HG03571 (cell line): Measurements from ENCODE around the gene TDRD5.
A peak's percentile ranks its signal among the peaks of the same experiment; 100 is the strongest.
"Not testable (repeated sequence)": the region's sequence is repeated elsewhere in the genome, so short reads cannot be mapped to it uniquely, and the experiment has no call there.

ENCODE experiments used
- ATAC-seq: cut with Tn5 transposase; IDR thresholded peaks from one replicate; pipeline ENCODE4 v1.9.1; 2021; ENCODE audit not compliant: unreplicated experiment

TDRD5 gene

DNA sequence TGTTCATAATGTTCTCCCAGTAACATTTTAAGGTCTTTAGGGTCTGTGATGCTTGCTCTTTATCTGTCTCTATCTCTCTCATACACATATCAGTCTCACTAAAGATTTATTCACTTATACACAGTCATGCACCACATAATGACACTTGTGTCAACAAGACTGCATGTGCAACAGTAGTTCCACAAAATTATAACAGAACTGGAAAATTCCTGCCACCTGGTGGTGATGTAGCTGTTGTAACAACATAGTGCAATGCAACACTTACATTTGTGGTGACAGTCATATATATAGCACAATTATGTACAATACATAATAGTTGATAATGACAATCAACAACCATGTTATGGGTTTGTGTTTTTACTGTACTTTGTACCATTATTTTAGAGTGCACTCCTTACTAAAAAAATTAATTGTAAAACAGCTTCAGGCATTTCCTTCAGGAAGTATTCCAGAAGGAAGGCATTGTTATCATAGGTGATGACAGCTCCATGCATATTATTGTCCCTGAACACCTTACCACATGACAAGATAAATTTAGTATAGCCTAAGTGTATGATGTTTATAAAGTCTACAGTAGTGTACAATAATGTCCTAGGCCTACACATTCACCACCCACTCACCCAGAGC, 8.1 kb downstream of the TDRD5 start:
- ATAC-seq, result no peak

DNA sequence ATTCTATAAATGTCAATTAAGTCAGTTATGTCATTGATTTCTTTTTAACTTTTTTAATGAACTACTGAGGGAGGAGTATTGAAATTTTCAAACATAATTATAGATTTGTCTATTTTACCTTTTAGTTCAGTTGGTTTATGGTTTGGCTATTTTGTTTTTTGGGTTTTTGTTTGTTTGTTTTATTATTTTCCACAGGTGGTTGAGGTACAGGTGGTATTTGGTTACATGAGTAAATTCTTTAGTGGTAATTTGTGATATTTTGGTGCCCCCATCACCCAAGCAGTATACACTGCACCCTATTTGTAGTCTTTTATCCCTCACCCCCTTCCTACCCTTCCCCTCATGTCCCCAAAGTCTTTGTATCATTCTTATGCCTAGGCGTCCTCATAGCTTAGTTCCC, 9.5 kb downstream of the TDRD5 start:
- no peak for ATAC-seq

DNA sequence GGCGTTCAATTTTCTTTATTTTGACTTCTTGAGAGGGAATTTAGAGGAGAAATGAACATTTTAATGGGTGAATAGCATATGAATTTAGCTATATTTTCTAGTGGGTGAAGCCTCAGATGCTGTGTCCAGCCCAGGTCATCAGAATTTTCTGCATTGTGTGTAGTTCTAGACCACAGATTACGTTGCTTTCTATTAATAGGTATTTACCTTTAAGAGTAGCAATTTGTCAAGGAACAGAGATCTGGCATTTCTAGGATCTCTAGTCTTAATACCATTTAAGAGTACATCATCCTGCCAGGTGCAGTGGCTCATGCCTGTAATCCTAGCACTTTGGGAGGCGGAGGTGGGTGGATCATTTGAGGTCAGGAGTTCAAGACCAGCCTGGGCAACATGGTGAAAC, 20.7 kb downstream of the TDRD5 start:
- ATAC-seq, result no peak

DNA sequence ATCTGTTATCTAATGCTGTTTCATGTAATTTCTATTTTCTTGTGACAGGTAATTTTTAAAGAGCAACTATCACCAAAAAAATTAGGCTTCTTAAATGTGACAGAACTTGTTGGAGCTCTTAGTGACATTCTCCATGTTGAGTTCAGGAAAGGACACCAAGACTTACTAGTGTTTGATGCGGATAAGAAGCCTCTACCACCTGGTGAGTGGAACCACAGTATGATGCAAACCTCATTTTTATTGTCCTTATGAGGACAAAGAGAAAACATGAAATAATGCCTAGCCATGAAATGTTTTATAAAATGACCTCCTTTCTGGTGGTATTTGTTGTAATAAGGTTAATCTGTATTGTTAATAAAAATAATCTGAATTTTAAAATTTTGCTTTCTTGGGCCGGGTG, 39.1 kb downstream of the TDRD5 start:
- ATAC-seq, result no peak

DNA sequence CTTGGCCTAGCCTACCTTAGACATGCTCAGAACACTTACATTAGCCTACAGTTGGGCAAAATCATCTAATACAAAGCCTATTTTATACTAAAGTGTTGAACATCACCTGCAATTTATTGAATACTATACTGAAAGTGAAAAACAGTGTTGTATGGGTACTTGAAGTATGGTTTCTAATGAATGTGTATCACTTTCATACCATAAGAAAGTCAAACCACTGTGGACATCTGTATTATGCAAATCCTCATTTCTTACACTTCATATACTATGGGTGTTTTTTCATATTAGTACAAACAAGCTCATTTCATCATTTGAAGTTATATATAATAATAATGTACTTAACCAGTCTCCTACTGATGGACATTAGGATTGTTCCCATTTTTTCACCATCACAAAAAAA, 41.2 kb downstream of the TDRD5 start:
- peak; percentile 71 for ATAC-seq

DNA sequence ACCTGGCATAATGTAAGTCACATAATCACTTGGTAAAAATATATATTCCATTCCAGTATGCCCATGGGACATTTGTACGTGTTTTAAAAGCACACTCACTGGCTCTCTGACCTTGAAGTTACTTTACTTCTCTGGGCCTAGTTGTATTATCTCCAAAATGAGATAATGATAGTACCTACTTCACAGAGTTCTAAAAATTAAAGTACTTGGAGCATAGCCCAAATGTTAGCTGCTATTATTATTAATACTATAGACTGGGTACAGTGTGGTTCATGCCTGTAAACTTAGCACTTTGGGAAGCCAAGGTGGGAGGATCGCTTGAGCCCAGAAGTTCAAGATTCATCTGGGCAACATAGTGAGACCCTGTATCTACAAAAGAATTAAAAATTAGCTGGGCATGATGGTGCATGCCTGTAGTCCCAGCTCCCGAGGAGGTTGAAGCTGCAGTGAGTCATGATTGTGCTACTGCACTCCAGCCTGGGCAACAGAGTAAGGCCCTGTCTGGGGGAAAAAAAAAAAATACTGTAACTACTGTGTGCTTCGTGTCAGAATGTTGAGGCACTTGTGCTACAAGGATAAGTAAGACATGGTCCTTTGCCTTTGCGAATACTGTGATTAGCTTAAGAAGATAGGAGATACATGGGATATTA, 45.7 kb downstream of the TDRD5 start:
- no peak for ATAC-seq

DNA sequence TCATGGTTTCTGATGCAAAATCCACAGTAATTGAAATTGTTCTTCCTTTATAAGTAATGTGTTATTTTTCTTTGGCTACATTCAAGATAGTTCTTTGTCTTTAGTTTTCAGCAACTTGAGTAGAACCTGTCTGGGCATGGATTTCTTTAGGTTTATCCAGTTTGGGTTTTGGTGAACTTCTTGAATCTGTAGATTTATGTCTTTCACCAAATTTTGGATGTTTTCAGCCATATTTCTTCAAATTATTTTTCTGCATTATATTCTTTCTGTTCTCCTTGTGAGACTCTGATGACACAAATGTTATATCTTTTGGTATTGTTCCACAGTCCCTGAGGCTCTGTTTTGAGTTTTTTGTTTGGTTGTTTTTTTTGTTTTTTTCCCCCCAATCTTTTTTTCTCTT, 69.4 kb downstream of the TDRD5 start:
- no peak for ATAC-seq

DNA sequence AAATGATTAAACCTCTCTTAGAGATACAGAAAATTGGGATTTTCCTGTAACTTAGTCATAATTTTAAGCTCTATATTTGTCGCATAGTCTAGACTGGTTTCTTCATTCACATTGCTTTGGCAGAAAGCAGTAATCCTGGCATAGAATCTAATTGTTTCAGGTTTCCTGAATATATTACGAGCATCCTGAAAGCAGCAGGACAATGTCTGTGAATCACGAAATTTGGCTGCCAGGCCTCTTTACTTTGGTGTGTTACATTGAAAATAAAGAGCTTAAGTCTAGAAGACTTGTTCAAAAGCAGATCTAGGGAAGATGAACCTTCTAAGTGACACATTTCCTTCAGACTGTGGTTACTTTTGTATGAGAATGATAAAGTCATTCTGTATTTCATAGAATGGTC, 72.2 kb downstream of the TDRD5 start:
- no peak for ATAC-seq

DNA sequence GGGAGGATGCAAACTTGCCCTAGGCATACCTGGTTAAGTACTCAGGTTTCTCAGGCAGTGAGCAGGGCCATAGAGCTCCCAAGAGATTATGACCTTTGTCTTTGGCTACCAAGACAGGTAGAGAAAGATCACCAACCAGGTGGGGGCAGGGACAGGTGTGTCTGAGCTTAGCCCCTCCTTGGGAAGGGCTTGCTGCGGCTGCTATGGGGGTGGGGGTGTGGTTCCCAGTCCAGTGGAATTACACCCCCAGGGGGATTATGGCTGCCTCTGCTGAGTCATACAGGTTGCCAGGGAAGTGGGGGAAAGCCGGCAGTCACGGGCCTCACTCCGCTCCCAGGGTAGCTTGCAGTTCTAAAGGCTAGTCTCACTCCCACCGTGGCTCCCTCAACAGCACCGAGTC, 86.2 kb downstream of the TDRD5 start:
- no peak for ATAC-seq

DNA sequence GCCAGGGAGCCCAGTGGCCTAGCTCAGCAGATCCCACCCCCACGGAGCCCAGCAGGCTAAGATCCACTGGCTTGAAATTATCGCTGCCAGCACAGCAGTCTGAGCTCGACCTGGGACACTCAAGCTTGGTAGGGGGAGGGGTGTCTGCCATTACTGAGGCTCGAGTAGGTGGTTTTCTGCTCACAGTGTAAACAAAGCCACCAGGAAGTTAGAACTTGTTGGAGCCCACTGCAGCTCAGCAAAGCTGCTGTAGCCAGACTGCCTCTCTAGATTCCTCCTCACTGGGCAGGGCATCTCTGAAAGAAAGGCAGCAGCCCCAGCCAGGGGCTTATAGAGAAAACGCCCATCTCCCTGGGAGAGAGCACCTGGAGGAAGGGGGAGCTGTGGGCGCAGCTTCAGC, 102.9 kb downstream of the TDRD5 start:
- not testable (repeated sequence) for ATAC-seq

DNA sequence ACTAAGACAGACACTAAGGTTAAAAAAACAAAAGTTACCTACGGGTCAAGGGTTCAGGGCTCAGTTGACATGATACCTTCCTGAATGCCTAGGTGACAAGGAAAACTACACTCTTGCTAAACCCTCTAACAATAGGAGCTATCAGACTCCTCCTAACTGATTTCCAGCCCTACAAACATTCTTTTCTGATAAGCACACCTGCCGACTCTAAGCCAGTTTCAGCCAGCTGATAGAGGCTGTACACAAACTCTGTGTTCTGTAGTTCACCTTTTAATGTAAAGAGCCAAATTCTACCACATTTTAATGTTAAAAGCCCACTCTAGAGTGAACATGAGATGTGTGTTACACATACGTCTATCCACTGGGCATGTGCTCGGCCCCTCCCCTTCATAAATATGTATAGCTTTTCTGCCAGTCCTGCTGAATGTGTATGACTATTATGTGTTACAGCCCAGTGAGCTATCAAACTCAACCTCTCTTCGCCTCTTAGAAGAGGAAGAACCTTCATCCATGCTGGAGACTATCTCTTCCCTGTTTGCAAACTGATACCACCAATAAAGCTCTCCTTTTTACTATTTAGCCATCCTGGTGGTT, 111.4 kb downstream of the TDRD5 start:
- no peak for ATAC-seq

DNA sequence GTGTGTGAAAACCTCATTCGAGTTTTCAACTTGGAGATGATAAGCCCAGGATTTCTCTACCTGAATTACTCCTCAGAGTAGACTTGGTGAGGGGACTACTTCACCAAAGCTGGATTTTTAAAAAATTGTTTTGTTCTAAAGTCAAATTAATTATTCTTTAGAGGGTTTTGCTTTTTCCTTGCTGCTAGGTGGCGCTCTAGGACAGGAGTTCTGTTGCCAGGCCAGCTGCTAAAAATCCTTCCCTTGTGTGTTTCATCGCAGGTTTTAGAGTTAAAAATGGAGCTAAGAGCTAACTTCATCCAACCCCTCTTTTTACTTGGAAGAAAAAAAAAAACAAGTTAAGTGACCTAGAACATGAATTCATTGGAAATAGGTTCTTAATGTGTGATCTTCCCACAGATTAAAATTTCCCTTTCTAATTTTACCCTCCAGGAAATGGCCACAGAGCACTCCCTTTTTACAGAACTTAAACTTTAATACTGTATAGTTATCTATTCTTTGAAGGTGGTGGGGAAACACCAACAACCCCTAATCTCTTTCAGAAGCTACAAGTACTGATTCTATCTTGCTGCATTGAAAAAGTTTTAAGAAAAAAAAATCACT, 114.8 kb downstream of the TDRD5 start:
- no peak for ATAC-seq

DNA sequence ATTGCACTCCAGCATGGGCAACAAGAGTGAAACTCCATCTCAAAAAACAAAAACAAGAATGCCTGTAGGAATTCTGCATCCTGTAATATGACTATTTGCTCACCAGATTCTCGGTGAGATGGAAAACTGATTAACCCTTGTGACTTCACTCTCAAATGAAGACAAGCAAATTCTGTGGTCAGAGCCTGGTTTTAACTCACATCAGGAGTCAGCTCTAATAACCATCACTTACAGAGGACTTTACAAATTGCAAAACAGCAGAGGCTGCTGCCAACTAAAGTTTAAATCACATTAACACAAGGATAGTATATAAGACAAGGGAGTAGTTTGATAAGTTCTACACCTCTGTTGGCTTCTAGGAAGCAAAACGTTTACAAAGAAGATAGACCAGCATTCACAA, 115.8 kb downstream of the TDRD5 start:
- ATAC-seq, result no peak

DNA sequence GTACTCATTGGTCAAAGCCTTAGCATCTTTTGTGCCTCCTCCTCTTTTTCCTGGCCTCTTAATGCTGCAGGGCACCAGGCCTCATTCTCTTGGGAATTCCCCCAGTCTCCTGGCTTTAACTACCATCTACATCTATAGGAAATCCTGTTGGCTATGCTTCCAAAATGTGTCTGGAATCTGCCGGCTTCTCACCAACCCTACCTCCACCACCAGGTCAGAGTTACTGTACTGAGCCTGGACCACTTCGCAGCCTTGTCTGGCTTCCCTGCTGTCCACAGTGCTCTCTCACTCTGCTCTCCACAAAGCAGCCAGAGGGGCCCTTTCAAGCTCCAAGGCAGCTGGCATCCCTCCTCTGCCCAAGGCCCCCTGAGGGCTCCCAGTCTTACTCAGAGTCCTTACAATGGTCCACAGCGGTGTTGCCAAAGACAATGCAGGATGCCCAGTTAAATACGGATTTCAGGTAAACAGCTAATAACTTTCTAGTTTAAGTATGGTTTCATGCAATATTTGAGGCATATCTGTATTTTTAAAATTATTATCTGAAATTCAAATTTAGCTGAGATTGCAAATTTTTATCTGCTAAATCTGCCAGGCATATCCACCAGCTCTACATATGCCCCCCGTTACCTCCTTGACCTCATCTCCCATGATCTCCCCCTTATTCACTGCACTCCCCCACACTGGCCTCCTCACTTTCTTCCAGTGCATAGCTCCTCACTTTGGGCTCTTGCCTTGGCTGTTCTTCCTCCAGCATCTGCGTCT, 117.0 kb downstream of the TDRD5 start:
- ATAC-seq, result no peak

DNA sequence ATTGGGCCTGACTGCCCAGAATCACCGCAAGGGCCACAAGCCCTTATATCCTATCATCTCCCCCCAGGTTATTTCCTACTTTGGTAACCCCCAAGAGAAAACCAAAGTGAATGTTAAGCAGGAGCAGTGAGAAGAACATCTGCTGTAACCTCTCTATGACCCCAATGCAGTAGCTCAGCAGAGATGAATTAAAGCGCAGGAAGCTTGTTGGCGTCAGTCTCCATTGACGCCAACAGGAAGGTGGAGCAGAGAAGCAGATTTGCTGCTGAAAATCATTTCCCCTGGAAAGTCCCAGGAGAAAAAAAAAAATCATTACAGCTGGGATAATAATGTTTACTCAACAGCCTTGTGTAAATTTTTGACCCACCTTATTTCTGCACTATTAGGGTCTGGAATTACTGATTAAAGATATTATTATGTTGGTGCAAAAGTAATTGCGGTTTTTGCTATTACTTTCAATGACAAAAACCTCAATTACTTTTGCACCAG, 118.3 kb downstream of the TDRD5 start:
- ATAC-seq, result peak; percentile 75

DNA sequence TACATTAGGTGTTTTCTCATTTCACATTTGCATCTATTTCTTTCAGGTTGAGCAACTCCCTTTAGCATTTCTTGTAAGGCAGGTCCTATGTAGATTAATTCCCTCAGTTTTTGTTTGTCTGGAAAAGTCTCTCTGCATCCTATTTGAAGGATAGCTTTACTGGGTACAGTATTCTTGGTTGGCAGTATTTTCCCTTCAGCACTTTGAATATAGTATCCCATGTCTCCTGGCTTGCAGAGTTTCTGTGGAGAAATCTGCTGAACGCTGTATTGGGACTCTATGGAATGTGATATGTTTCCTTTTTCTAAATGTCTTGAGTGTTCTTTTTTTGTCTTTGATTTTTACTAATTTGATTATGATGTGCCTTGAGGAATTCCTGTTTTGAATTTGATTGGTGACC, 122.5 kb downstream of the TDRD5 start:
- ATAC-seq, result no peak

DNA sequence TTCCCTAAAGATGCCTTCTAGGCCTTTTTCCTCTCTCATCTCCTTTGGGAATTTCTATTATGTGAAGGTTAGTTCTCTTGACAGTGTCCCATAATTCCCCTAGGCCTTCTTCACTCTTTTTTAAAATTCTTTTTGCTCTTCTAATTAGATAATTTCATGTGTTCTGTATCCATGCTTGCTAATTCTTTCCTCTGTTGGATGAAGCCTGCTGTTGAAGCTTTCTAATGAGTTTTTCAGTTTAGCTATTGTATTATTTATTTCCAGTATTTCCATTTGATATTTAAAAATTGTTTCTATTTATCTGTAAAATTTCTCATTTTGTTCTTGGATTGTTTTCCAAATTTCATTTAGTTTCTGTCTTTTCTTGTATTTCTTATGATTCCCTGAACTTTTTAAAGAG, 123.0 kb downstream of the TDRD5 start:
- ATAC-seq, result no peak

DNA sequence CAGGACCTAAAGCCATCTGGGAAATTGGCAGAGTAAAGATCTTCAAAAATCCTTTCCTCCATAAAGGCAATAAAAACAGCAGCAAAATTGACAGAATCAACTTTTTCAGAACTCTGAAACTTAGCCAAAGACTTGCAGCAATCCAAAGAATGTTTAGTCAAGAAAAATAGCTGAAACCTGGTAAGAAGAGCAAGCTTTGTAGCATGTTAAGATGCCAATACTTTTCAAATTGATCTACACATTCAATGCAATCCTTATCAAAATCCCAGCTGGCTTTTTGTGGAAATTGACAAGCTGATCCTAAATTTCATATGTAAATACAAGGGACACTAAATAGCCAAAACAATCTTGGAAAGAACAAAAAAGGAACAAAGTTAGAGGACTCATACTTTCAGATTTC, 127.6 kb downstream of the TDRD5 start:
- no peak for ATAC-seq

DNA sequence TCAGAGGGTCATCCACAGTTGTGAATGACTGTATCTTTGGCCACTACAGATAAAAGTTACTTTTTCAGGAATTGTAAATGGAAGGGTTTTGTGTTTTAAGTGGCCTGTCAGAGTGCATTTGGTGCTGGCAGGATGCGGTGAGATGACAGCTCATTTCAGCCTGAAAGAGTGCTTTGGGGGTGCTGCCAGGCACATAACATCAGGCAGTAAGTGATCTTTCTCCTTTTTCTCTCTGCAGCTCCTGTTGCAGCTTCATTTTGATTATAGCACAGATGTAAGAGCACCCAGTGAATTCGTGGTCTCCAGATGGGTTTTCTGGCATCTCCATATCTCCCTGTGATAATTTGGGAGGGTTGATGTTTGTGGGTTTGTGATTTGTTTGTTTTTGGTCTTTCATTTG, 136.6 kb downstream of the TDRD5 start:
- no peak for ATAC-seq

DNA sequence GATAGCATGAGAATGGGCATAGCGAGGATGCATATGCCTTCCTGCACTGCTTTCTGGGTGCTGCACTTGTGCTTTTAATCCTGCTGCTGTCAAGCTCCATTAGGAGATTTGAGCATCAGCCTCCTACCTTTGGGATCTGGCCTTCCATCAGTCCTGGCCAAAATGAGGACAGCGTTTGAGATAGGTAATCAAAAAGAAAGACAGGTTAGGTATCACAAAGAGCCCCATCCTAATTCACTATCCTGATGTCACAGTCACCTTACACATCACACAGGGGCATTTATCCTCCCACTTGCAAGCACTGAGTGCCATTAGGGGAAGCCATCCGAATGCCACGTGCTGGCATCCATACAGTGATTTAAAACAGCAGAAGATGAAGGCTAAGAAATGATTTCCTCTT, 138.2 kb downstream of the TDRD5 start:
- no peak for ATAC-seq

DNA sequence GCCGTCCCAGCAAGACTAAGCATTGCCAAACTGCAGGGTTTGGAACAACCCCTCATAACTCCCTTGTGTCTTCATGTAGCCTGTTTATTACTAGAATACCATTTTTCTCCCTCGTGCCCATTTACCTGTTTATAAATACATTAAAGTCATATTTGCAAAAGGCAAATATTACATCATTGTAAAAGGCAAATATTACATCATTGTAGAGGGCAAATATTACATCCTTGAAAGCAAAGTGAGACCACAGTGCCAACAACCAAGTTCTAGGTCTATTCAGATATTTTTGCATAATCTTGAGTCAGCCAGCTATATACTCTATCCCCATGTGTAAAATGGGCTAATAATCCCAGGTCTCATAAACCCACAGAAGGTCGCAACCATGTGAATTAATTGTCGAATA, 140.0 kb downstream of the TDRD5 start:
- ATAC-seq, result no peak
